Naive thymus-derived CD8-positive, alpha-beta T cell (primary cell): ENCODE results near the gene KRTAP1-4. TPM values are rescaled to one million over a fixed set of nuclear protein-coding genes. Genes with fewer than 3 reads are reported as not detected.

ENCODE experiments used
- ATAC-seq, 2 donors: fragments of 150-1000 bp; cut with Tn5 transposase in 1 of 2; sonication (Bioruptor Pico), chemical (Tn5 transposase) in 1 of 2; 1 replicate in 1 of 2; 2 replicates in 1 of 2; pipeline ENCODE4 v1.10.0; 2021; ENCODE audit warnings: mild to moderate bottlenecking in 2 of 2, moderate library complexity in 2 of 2
- POLR2A ChIA-PET: fragments of 350-600 bp; sonication (Branson Sonifier 250); formaldehyde crosslinking; loops from one replicate; lab custom pipeline; 2021; ENCODE audit warnings: antibody characterized with exemption; lab: Charles Lee
- DNase-seq, 10 donors: peaks; one replicate each; pipeline versions ENCODE4 v3.0.0 to v3.0.0-alpha.2; 2020 to 2022
- H3K27ac Mint-ChIP-seq, 10 donors: one replicate each; pipeline ENCODE4 v1.8.0; 2020 to 2022; ENCODE audit warnings: mild to moderate bottlenecking in 10 of 10, mixed read lengths in 10 of 10, moderate library complexity in 4 of 10, inconsistent platforms in 1 of 10
- H3K27me3 Mint-ChIP-seq, 5 donors: one replicate each; pipeline ENCODE4 v1.8.0; 2021 to 2022; ENCODE audit warnings: mixed read lengths in 5 of 5
- H3K36me3 Mint-ChIP-seq, 3 donors: one replicate each; pipeline ENCODE4 v1.8.0; 2020 to 2022; ENCODE audit warnings: mixed read lengths in 3 of 3, mild to moderate bottlenecking in 2 of 3, inconsistent platforms in 1 of 3
- H3K4me1 Mint-ChIP-seq, 4 donors: one replicate each; pipeline ENCODE4 v1.8.0; 2021 to 2022; ENCODE audit warnings: mixed read lengths in 4 of 4
- H3K4me3 Mint-ChIP-seq, 10 donors: one replicate each; pipeline ENCODE4 v1.8.0; 2020 to 2022; ENCODE audit warnings: mild to moderate bottlenecking in 10 of 10, mixed read lengths in 10 of 10, moderate library complexity in 6 of 10, inconsistent platforms in 1 of 10
- H3K9me3 Mint-ChIP-seq, 9 donors: one replicate each; pipeline ENCODE4 v1.8.0; 2020 to 2022; ENCODE audit warnings: mixed read lengths in 9 of 9, mild to moderate bottlenecking in 3 of 9, inconsistent platforms in 1 of 9, moderate library complexity in 1 of 9
- polyA plus RNA-seq, 3 donors: library from polyadenylated mRNA; unstranded; fragments of 300-500 nt; fragmentation: Illumina TruSeq; gene quantifications; one replicate each; pipeline ENCODE4 v1.2.3, GENCODE V29; 2021
- total RNA-seq, 8 experiments: library from RNA in 2 of 8; stranded (reverse) in 2 of 8; gene quantifications; one replicate each; pipeline ENCODE4 v1.2.3 and lab custom pipeline; 2021 to 2026

KRTAP1-4 gene
- total and polyA plus RNA-seq, 5 experiments from 2014 or later: not detected

- H3K9me3 Mint-ChIP-seq: no peaks in the 10 kb centered on the region
- H3K4me1 Mint-ChIP-seq: peaks cover 0 to 2% (median 0%) of the 10 kb centered on the region in 4 donors
- POLR2A ChIA-PET: no interaction called here
- H3K36me3 Mint-ChIP-seq: peaks cover 0 to 7% (median 4%) of the 10 kb centered on the region in 3 donors
- no peak overlapping the region for H3K27ac Mint-ChIP-seq
- H3K27me3 Mint-ChIP-seq: peaks cover 27 to 48% (median 41%) of the 10 kb centered on the region in 5 donors
- H3K4me3 Mint-ChIP-seq: no peak overlapping the region
- no peak for DNase-seq
- ATAC-seq: no peak
Measured at GRCh38 chr17:40993084-40993483, 36.9 kb downstream of the KRTAP1-4 start.

- H3K27me3 Mint-ChIP-seq: peaks cover 23 to 47% (median 38%) of the 10 kb centered on the region in 5 donors
- POLR2A ChIA-PET: no interaction called here
Measured at GRCh38 chr17:40992666-40993065, 37.3 kb downstream of the KRTAP1-4 start.

GRCh38 chr17:40986920-40987319, 43.1 kb downstream of the KRTAP1-4 start:
- POLR2A ChIA-PET: no interaction called here
- H3K4me3 Mint-ChIP-seq: no peak overlapping the region
- peaks cover 3 to 26% (median 11%) of the 10 kb centered on the region in 5 donors for H3K27me3 Mint-ChIP-seq
- DNase-seq (no peak), ATAC-seq (no peak)
- H3K36me3 Mint-ChIP-seq: no peaks in the 10 kb centered on the region
- H3K27ac Mint-ChIP-seq: no peak overlapping the region
- H3K9me3 Mint-ChIP-seq: no peaks in the 10 kb centered on the region
- peaks cover 0 to 2% (median 0%) of the 10 kb centered on the region in 4 donors for H3K4me1 Mint-ChIP-seq

More at GRCh38 chr17:40992666-40993065, 37.3 kb downstream of the KRTAP1-4 start:
- no peak for DNase-seq
- Mint-ChIP-seq H3K4me1 (peaks cover 0 to 2% (median 0%) of the 10 kb centered on the region in 4 donors), H3K36me3 (peaks cover 0 to 7% (median 4%) of the 10 kb centered on the region in 3 donors), H3K27ac (no peak overlapping the region), H3K9me3 (no peaks in the 10 kb centered on the region), H3K4me3 (no peak overlapping the region)
- ATAC-seq: no peak

GRCh38 chr17:40984226-40984625, 45.8 kb downstream of the KRTAP1-4 start, which contains the start of gene KRT40:
Gene KRT40, minus strand, starts transcription at chr17:40984326. Its CDS starts 53 bp downstream, at chr17:40984273.
- H3K27ac Mint-ChIP-seq: no peak within 1 kb of the TSS

GRCh38 chr17:40981115-40981514, 48.9 kb downstream of the KRTAP1-4 start:
- Mint-ChIP-seq H3K4me1 (peaks cover 0 to 2% (median 0%) of the 10 kb centered on the region in 4 donors), H3K27me3 (peaks cover 6 to 20% (median 10%) of the 10 kb centered on the region in 5 donors), H3K27ac (no peak overlapping the region), H3K9me3 (no peaks in the 10 kb centered on the region), H3K36me3 (no peaks in the 10 kb centered on the region), H3K4me3 (no peak overlapping the region)
- POLR2A ChIA-PET: no interaction called here
- DNase-seq (no peak), ATAC-seq (no peak)

More at GRCh38 chr17:40984226-40984625, 45.8 kb downstream of the KRTAP1-4 start, which contains the start of gene KRT40:
- H3K4me1 Mint-ChIP-seq: peaks cover 0 to 2% (median under 1%) of the 10 kb centered on the region in 4 donors
- no peak within 1 kb of the TSS for H3K4me3 Mint-ChIP-seq
- H3K9me3 Mint-ChIP-seq: no peaks in the 10 kb centered on the region
- H3K36me3 Mint-ChIP-seq: no peaks in the 10 kb centered on the region
- peaks cover 6 to 23% (median 10%) of the 10 kb centered on the region in 5 donors for H3K27me3 Mint-ChIP-seq
- ATAC-seq (no peak), DNase-seq (no peak)
- POLR2A ChIA-PET: interaction anchor here (0.5 kb wide), 1 partner anchor 575 kb away, joined by 3 read pairs; no protein-coding TSS in a partner anchor

GRCh38 chr17:40980596-40980995, 49.4 kb downstream of the KRTAP1-4 start:
- no peak for DNase-seq
- POLR2A ChIA-PET: no interaction called here
- H3K9me3 Mint-ChIP-seq: no peaks in the 10 kb centered on the region
- no peak overlapping the region for H3K4me3 Mint-ChIP-seq
- no peak overlapping the region for H3K27ac Mint-ChIP-seq
- no peaks in the 10 kb centered on the region for H3K36me3 Mint-ChIP-seq
- peaks cover 0 to 2% (median 0%) of the 10 kb centered on the region in 4 donors for H3K4me1 Mint-ChIP-seq
- no peak for ATAC-seq
- H3K27me3 Mint-ChIP-seq: peaks cover 6 to 21% (median 15%) of the 10 kb centered on the region in 5 donors

- peaks cover 5 to 25% (median 19%) of the 10 kb centered on the region in 5 donors for H3K27me3 Mint-ChIP-seq
Measured at GRCh38 chr17:40980117-40980516, 49.9 kb downstream of the KRTAP1-4 start.

More at GRCh38 chr17:40980117-40980516, 49.9 kb downstream of the KRTAP1-4 start:
- Mint-ChIP-seq H3K36me3 (no peaks in the 10 kb centered on the region), H3K27ac (no peak overlapping the region), H3K4me3 (no peak overlapping the region), H3K9me3 (no peaks in the 10 kb centered on the region), H3K4me1 (peaks cover 0 to 2% (median 0%) of the 10 kb centered on the region in 4 donors)
- DNase-seq: no peak
- POLR2A ChIA-PET: no interaction called here
- no peak for ATAC-seq

Other genes starting within 250 kb of the KRTAP1-4 start
Only the 30 nearest of the 38 such genes appear.
- gene KRT12, start 163.0 kb downstream of the KRTAP1-4 start, total RNA-seq: not detected
- not detected for gene KRT12, start 163.0 kb downstream of the KRTAP1-4 start, polyA plus RNA-seq
- not detected for gene KRT20, start 145.0 kb downstream of the KRTAP1-4 start, total RNA-seq
- gene KRT20, start 145.0 kb downstream of the KRTAP1-4 start, polyA plus RNA-seq: not detected
- gene KRT23, start 92.5 kb downstream of the KRTAP1-4 start, total RNA-seq: not detected
- not detected for gene KRT23, start 92.5 kb downstream of the KRTAP1-4 start, polyA plus RNA-seq
- not detected for gene KRT39, start 63.2 kb downstream of the KRTAP1-4 start, total RNA-seq
- gene KRT39, start 63.2 kb downstream of the KRTAP1-4 start, polyA plus RNA-seq: not detected
- not detected for gene KRT40, start 45.9 kb downstream of the KRTAP1-4 start, total RNA-seq
- gene KRT40, start 45.9 kb downstream of the KRTAP1-4 start, polyA plus RNA-seq: not detected
- gene KRTAP3-3, start 36.0 kb downstream of the KRTAP1-4 start, total RNA-seq: not detected
- not detected for gene KRTAP3-3, start 36.0 kb downstream of the KRTAP1-4 start, polyA plus RNA-seq
- gene KRTAP3-2, start 30.3 kb downstream of the KRTAP1-4 start, total RNA-seq: not detected
- gene KRTAP3-2, start 30.3 kb downstream of the KRTAP1-4 start, polyA plus RNA-seq: not detected
- not detected for gene KRTAP3-1, start 21.1 kb downstream of the KRTAP1-4 start, total RNA-seq
- gene KRTAP3-1, start 21.1 kb downstream of the KRTAP1-4 start, polyA plus RNA-seq: not detected
- gene KRTAP1-5, start 3.0 kb downstream of the KRTAP1-4 start, total RNA-seq: not detected
- not detected for gene KRTAP1-5, start 3.0 kb downstream of the KRTAP1-4 start, polyA plus RNA-seq
- not detected for gene KRTAP1-3, start 4.7 kb upstream of the KRTAP1-4 start, total RNA-seq
- gene KRTAP1-3, start 4.7 kb upstream of the KRTAP1-4 start, polyA plus RNA-seq: not detected
- gene KRTAP1-1, start 11.3 kb upstream of the KRTAP1-4 start, total RNA-seq: not detected
- not detected for gene KRTAP1-1, start 11.3 kb upstream of the KRTAP1-4 start, polyA plus RNA-seq
- gene KRTAP2-1, start 17.1 kb upstream of the KRTAP1-4 start, total RNA-seq: not detected
- not detected for gene KRTAP2-1, start 17.1 kb upstream of the KRTAP1-4 start, polyA plus RNA-seq
- gene KRTAP2-2, start 25.0 kb upstream of the KRTAP1-4 start, total RNA-seq: not detected
- not detected for gene KRTAP2-2, start 25.0 kb upstream of the KRTAP1-4 start, polyA plus RNA-seq
- not detected for gene KRTAP2-3, start 29.9 kb upstream of the KRTAP1-4 start, total RNA-seq
- gene KRTAP2-3, start 29.9 kb upstream of the KRTAP1-4 start, polyA plus RNA-seq: not detected
- not detected for gene KRTAP2-4, start 35.7 kb upstream of the KRTAP1-4 start, total RNA-seq
- not detected for gene KRTAP2-4, start 35.7 kb upstream of the KRTAP1-4 start, polyA plus RNA-seq
- not detected for gene KRTAP4-7, start 54.0 kb upstream of the KRTAP1-4 start, total RNA-seq
- not detected for gene KRTAP4-7, start 54.0 kb upstream of the KRTAP1-4 start, polyA plus RNA-seq
- not detected for gene KRTAP4-8, start 67.9 kb upstream of the KRTAP1-4 start, total RNA-seq
- gene KRTAP4-8, start 67.9 kb upstream of the KRTAP1-4 start, polyA plus RNA-seq: not detected
- not detected for gene KRTAP4-16, start 72.0 kb upstream of the KRTAP1-4 start, total RNA-seq
- not detected for gene KRTAP4-16, start 72.0 kb upstream of the KRTAP1-4 start, polyA plus RNA-seq
- not detected for gene KRTAP4-9, start 75.2 kb upstream of the KRTAP1-4 start, total RNA-seq
- not detected for gene KRTAP4-9, start 75.2 kb upstream of the KRTAP1-4 start, polyA plus RNA-seq
- gene KRTAP4-11, start 88.2 kb upstream of the KRTAP1-4 start, total RNA-seq: not detected
- not detected for gene KRTAP4-11, start 88.2 kb upstream of the KRTAP1-4 start, polyA plus RNA-seq
- not detected for gene KRTAP4-12, start 94.0 kb upstream of the KRTAP1-4 start, total RNA-seq
- gene KRTAP4-12, start 94.0 kb upstream of the KRTAP1-4 start, polyA plus RNA-seq: under 1 TPM in 1 of 3 donors, not detected in 2; 0.15 TPM
- not detected for gene KRTAP4-6, start 110.3 kb upstream of the KRTAP1-4 start, total RNA-seq
- not detected for gene KRTAP4-6, start 110.3 kb upstream of the KRTAP1-4 start, polyA plus RNA-seq
- not detected for gene KRTAP4-5, start 119.6 kb upstream of the KRTAP1-4 start, total RNA-seq
- not detected for gene KRTAP4-5, start 119.6 kb upstream of the KRTAP1-4 start, polyA plus RNA-seq
- gene KRTAP4-4, start 130.6 kb upstream of the KRTAP1-4 start, total RNA-seq: not detected
- not detected for gene KRTAP4-4, start 130.6 kb upstream of the KRTAP1-4 start, polyA plus RNA-seq
- gene KRTAP4-3, start 138.0 kb upstream of the KRTAP1-4 start, total RNA-seq: not detected
- gene KRTAP4-3, start 138.0 kb upstream of the KRTAP1-4 start, polyA plus RNA-seq: not detected
- gene KRTAP4-2, start 148.0 kb upstream of the KRTAP1-4 start, total RNA-seq: not detected
- gene KRTAP4-2, start 148.0 kb upstream of the KRTAP1-4 start, polyA plus RNA-seq: not detected
- gene KRTAP4-1, start 154.7 kb upstream of the KRTAP1-4 start, total RNA-seq: not detected
- gene KRTAP4-1, start 154.7 kb upstream of the KRTAP1-4 start, polyA plus RNA-seq: not detected
- not detected for gene KRTAP9-1, start 159.7 kb upstream of the KRTAP1-4 start, total RNA-seq
- gene KRTAP9-1, start 159.7 kb upstream of the KRTAP1-4 start, polyA plus RNA-seq: not detected
- gene KRTAP9-2, start 196.5 kb upstream of the KRTAP1-4 start, total RNA-seq: not detected
- gene KRTAP9-2, start 196.5 kb upstream of the KRTAP1-4 start, polyA plus RNA-seq: not detected
- not detected for gene KRTAP9-3, start 202.3 kb upstream of the KRTAP1-4 start, total RNA-seq
- gene KRTAP9-3, start 202.3 kb upstream of the KRTAP1-4 start, polyA plus RNA-seq: not detected